HS-5 (cell line): ENCODE results near the gene ZNF273.
"Not testable (repeated sequence)": the region's sequence is repeated elsewhere in the genome, so short reads cannot be mapped to it uniquely, and the experiment has no call there.

Source experiments
- DNase-seq: peaks from one replicate; pipeline ENCODE4 v3.0.0-alpha.2; 2012; ENCODE audit warnings: low read depth

Gene ZNF273

DNA sequence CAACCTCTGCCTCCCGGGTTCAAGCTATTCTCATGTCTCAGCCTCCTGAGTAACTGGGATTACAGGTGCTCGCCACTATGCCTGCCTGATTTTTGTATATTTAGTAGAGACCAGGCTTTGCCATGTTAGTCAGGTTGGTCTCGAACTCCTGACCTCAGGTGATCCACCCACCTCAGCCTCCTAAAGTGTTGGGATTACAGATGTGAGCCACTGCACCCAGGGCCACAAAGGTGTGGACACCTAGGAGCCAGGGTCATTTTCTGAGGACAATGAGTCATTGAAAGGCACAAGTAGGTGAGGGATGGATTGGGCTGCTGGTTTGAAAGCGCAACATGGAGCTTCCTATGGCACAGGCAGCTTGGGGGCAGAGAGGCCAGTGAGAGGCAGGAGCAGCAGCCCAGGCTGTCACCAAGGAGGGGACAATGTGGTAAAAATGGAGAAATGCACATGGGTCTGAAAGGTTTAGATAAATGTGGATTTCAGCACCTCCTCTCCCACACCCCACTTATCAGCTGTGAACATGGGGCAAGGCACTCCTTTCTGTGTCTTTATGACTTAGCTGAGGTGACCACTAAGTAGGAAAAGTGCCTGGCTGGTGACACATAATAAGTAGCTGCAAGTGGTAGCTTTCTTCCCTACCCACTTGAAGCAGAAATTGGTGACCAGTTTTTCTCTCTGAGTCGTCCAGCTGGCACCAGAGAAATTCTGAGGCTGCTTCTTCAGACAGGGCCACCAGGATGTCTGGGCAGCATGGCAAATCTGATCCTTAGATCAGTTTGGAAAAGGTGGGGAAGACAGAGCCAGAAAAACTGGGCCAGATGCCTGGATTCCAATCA lies 41.8 kb downstream of the ZNF273 start:
- not testable (repeated sequence) for DNase-seq

DNA sequence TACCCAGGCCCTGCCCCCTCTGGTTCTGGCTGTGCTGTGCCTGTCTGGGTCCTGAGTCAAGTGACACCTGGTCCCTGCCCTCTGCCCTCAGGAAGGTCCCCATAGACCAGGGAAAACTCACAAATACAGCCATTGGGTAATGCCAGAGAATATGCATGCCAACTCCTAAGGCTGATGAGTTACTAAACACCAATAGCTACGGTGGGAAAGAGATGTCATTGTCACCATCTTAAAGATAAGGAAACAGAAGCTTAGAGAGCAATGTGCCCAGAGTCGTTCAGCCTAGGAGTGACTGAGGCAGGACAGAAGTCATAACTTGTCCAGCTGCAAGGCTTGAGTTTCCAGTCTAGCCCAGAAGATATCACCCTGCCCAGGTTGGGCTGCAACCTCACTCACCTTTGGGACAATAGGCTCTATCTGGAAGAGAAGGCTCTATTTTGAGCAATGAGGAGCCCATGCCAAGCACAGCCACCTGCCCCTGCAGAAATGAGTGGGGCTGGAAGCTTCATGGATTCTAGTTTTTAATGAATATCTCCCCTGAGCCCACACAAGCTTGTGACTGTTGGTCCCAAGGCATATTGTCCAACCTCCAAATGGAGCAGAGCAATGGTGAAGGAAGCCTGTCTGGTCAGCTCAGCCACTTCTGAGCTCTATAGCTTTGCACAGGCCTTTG lies 42.6 kb downstream of the ZNF273 start:
- DNase-seq = no peak

DNA sequence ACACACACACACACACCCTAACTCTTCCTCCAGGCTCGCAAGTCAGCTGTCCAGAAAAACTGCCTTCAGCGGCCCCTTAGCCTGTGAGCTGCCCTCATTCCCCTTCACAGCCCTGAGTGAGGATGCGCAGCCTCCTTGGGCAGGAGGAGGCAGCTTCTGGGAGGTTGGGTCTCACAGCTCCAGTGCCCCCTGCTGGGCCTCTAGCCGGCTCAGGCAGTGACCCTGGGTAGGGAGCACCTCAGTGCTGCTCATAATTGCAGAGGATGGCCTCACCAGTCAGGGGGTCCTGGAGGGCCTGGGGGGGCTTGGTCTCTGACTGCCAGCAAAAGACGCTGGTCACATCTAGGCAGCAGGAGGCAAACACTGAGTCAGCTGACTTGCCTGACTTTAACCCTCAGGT lies 43.7 kb downstream of the ZNF273 start:
- no peak for DNase-seq

DNA sequence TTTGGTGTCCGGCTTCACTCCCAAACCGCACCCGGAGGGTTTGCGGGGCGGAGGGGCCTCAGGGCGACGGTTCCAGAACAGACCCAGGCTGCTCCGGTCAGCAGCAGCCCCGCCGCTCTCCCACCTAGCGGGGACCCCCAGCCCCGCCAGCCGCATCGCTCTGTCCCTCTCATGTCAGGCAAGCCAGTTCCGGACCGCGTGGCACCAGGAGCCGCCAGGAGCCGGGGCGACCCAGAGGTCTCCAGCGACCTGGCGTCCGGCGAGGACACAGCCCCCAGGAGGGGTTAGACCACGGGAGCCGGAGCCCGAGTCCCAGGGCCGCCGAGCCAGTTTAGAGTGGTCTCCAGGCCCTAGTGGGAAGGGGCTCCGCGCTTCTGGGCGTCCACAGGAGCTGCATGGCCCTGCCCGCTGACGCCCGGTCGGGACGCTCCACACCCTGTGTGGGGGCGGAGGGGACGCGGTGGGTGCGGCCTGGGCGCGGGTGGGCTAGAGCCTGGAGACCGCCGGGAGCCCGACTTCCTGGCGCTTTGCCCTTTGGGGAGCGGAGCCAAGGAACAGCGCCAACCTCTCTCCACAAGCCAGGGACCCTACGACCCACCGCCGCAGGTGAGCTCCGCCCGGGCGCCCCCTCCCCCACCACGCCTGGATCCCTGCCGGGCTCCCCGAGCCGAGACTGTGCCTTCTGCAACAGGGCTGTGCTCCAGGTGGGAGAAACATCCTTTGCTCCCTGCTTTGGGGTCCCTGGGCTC lies 44.4 kb downstream of the ZNF273 start:
- DNase-seq = no peak

DNA sequence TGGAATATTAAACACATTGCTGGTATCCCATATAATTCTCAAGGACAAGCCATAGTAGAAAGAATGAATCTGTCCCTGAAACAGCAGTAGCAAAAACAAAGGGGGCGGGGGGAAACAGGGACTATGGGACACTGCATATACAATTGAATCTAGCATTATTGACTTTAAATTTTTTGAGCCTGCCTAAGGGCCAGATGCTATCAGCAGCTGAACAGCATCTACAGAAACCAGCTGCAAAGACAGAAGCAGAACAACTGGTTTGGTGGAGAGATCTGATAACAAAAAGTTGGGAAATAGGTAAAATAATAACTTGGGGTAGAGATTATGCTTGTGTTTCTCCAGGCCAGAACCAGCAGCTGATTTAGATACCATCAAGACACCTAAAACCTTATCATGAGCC lies 45.7 kb downstream of the ZNF273 start:
- DNase-seq = not testable (repeated sequence)

GRCh38 chr7:64950673-64951072 lies 47.6 kb downstream of the ZNF273 start:
- DNase-seq = not testable (repeated sequence)

DNA sequence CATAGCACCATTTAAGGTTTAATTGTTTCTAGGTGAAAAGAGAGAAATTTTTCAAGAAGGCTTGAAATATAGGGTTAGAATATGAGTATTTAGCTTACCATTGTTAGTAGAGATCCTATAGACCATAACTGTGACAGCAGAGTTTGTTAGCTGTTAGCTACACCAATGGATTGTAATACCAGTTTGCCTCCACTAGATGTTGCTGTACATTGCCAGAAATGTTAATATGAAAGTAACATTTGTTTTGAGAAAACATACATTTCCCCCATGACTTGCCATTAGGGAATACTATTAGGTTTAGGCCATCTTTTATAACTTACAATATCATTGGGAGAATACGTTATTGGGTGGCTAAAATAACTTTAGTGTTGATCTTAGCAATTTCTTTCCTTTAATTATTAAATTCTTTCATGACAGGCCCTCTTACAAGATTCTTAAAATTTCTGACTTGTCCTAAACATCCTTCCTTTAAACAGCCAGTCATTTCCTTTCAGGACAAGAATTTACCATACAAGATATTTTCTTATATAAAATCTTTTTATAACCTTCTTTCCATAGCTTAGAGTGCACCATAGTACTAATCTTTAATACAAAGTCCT lies 48.3 kb downstream of the ZNF273 start:
- DNase-seq = peak; percentile 11

GRCh38 chr7:64959072-64959747 lies 56.1 kb downstream of the ZNF273 start:
- DNase-seq = no peak

DNA sequence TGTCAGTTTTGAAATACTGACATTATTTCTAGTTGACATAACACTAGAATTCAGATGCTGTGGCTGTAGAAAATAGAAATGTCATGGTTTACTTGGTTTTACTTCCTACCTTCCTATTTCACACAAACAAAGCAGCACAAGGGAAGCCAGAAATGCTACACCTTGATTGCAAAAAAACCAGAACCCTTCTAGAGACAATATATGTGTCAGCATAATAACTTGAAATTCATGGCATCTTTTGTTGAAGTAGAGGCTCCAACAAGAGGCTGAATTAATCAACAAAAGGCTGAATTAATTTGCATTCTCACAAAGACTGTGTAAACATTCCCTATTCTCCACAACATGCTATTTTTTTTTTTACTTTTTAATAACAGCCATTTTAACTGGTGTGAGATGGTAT lies 62.5 kb downstream of the ZNF273 start:
- no peak for DNase-seq

- DNase-seq = no peak
Measured at GRCh38 chr7:64978497-64979203, 75.6 kb downstream of the ZNF273 start.
